Raji (cell line): ENCODE results near the gene ASB2.

Experiments used
- POLR2A ChIP-seq: IDR thresholded peaks from 2 replicates; pipeline ENCODE4 v1.6.1; 2011; ENCODE audit warnings: low read depth, low read length, control low read depth; ENCODE audit not compliant: insufficient read depth

Gene ASB2

DNA sequence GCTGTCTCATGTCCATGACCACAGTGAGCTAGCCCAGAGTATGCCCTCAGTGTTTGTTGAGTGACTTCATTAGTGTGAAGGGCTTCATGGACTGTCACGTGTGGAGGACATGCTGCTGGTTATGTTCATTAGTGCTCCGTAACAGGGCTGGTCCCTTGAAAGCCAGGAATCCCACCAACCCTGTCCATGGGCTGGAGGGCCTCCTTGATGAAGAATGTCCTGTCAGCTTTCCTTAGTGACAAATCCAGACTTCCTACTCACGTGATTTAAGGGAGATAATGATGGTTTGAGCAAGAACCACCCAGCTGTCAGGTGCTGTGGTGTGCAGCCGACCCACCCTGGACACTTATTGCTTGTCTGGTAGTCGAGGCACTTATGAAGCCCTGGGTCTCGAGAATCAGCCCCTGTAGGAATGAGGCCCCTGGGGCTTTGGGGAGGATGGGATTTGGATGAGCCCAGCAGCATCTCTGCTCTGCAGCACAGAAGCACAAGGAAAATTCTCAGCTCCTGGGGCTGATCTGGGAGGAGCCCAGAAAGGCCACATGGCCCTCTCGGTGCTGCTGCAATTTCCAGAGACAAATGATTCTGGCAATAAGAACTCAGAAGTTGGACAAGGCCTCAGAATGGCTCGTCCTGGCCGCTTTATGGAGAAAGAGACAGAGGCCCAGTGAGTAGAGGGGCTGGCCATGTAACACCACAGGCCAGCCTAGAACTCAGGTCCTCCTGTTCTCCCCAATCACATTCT, 86.5 kb downstream of the ASB2 start:
- no peak for TF ChIP-seq POLR2A

DNA sequence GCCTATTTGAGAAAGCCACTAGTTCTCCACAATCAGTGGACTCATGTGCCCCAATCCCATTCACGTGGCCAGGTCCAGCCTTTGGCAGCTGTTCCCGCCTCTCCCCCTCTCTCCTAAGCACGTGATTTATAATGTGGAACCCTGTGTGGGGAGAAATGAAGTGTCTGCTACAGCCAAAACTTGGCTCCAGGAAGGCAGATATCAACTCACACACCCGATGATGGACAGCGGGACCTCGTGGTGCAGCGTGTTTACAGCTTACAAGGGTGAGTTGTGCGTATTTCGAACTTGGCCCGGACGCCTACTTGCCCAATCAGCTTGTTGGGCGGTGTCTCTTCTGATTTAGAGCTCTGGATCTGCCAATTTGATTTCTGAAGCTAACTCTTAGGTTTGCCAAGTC, 87.4 kb downstream of the ASB2 start:
- no peak for TF ChIP-seq POLR2A

- TF ChIP-seq POLR2A: no peak
Measured at GRCh38 chr14:93884950-93885349, 91.4 kb downstream of the ASB2 start.
